Caco-2 (cell line): ENCODE data around the gene CTSS. TPM values are rescaled to one million over a fixed set of nuclear protein-coding genes. Genes with fewer than 3 reads are reported as not detected.
"Not testable (repeated sequence)": the region's sequence is repeated elsewhere in the genome, so short reads cannot be mapped to it uniquely, and the experiment has no call there.

Source experiments
- BruUV-seq: library from RNA; stranded (reverse); fragments of 400-500 nt; replicated peaks from 2 replicates; lab custom pipeline; 2021; lab: Mats Ljungman, UMichigan
- CTCF ChIA-PET: fragments of 300-600 bp; sonication (Branson Sonifier 250); formaldehyde crosslinking; loops from one replicate; lab custom pipeline; 2022; ENCODE audit warnings: antibody characterized with exemption; lab: Charles Lee
- POLR2A ChIA-PET: fragments of 300-600 bp; sonication (Branson Sonifier 250); formaldehyde crosslinking; loops from one replicate; lab custom pipeline; 2022; ENCODE audit warnings: antibody characterized with exemption; lab: Charles Lee
- DNase-seq, 2 experiments: peaks; one replicate each; pipeline versions ENCODE4 v3.0.0 to v3.0.0-alpha.2; 2020 to 2022
- H3K27me3 ChIP-seq: replicated peaks from 2 replicates; pipeline ENCODE4 v1.6.0; 2011; ENCODE audit warnings: low read length; ENCODE audit not compliant: control insufficient read depth, insufficient read depth
- H3K36me3 ChIP-seq: 2 replicates; pipeline ENCODE4 v1.5.1; 2011; ENCODE audit warnings: low read length; ENCODE audit not compliant: control insufficient read depth, insufficient read depth
- H3K4me1 ChIP-seq: fragments of 250-450 bp; sonication (Bioruptor Pico); 2 replicates; pipeline ENCODE4 v1.5.1; 2020; ENCODE audit warnings: mild to moderate bottlenecking
- H3K4me3 ChIP-seq: 2 replicates; pipeline ENCODE4 v1.5.1; 2011; ENCODE audit warnings: low read depth, mild to moderate bottlenecking, control low read depth, low read length
- H3K9me3 ChIP-seq: fragments of 250-450 bp; sonication (Bioruptor Pico); 2 replicates; pipeline ENCODE4 v1.5.1; 2020; ENCODE audit warnings: mild to moderate bottlenecking, moderate library complexity
- H3K27ac Mint-ChIP-seq: one replicate; pipeline ENCODE4 v1.8.0; 2022; ENCODE audit warnings: mixed read lengths; ENCODE audit not compliant: unreplicated experiment
- H3K27me3 Mint-ChIP-seq: one replicate; pipeline ENCODE4 v1.8.0; 2022; ENCODE audit warnings: mixed read lengths; ENCODE audit not compliant: insufficient read depth, unreplicated experiment
- H3K36me3 Mint-ChIP-seq: one replicate; pipeline ENCODE4 v1.8.0; 2022; ENCODE audit warnings: mild to moderate bottlenecking, mixed read lengths; ENCODE audit not compliant: insufficient read depth, unreplicated experiment
- H3K4me1 Mint-ChIP-seq: one replicate; pipeline ENCODE4 v1.8.0; 2022; ENCODE audit warnings: low read depth, mixed read lengths; ENCODE audit not compliant: unreplicated experiment
- H3K4me3 Mint-ChIP-seq: one replicate; pipeline ENCODE4 v1.8.0; 2022; ENCODE audit warnings: mild to moderate bottlenecking, moderate library complexity, mixed read lengths; ENCODE audit not compliant: unreplicated experiment
- H3K9me3 Mint-ChIP-seq: one replicate; pipeline ENCODE4 v1.8.0; 2022; ENCODE audit warnings: mixed read lengths; ENCODE audit not compliant: unreplicated experiment
- intact Hi-C: fragments of 100-400 bp; cut with micrococcal nuclease; formaldehyde crosslinking; loops from one replicate; pipeline ENCODE4 v1.10.0; 2022; ENCODE audit not compliant: unreplicated experiment
- total RNA-seq: library from RNA; stranded (reverse); gene quantifications from 2 replicates; pipeline ENCODE4 v1.2.3, GENCODE V29; 2022
- TF ChIP-seq, protein P1 (sequence below), 2 experiments: fragments of 200-600 bp in 1 of 2; IDR thresholded peaks; 1 replicate in 1 of 2; 2 replicates in 1 of 2; pipeline versions ENCODE4 v1.5.1 to v1.8.0; 2011 to 2022; ENCODE audit warnings: antibody characterized with exemption in 1 of 2, control low read depth in 1 of 2, inconsistent platforms in 1 of 2, low read depth in 1 of 2, low read length in 1 of 2, mild to moderate bottlenecking in 1 of 2, moderate library complexity in 1 of 2; ENCODE audit not compliant: insufficient read depth in 1 of 2, severe bottlenecking in 1 of 2, unreplicated experiment in 1 of 2

The CTSS gene
- total RNA-seq, 1 experiment from 2014 or later, result 0.84 TPM

DNA sequence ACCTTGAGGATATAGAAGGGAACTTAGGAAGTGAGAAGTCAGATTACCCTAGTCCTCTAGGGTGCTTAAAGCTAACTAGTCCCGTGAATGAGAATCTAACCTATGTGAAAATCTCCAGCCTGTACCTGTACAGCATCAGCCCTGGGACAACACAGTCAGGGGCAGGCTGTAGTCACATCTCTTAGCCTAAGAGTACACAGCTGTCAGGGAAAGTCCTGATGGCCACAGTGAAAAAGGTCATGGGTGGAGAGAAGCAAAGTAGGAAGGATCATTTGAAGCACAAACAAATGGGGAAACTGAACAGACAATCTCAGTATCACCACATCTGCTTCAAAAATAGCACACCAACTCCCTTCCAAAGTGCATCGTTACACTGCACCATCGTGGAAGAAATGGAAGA, 30.8 kb upstream of the CTSS start:
- H3K9me3 Mint-ChIP-seq, result no peaks in the 10 kb centered on the region
- CTCF ChIA-PET, result no interaction called here
- DNase-seq, result no peak

DNA sequence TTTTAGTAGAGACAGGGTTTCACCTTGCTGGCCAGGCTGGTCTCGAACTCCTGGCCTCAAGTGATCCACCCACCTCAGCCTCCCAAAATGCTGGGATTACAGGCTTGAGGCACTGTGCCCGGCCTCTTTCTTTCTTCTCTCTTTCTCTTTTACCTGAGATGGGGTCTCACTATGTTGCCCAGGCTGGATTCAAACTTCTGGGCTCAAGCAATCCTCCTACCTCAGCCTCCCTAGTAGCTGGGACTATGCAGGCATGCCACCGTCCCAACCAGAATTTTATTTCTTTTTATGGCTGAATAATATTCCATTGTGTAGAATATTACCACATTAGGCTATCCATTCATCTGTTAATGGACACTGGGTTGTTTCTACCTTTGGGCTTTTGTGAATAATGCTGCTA, 28.2 kb upstream of the CTSS start:
- H3K36me3 Mint-ChIP-seq, H3K27me3 Mint-ChIP-seq, H3K27me3 ChIP-seq, H3K4me3 Mint-ChIP-seq, H3K4me1 Mint-ChIP-seq, BruUV-seq, H3K36me3 ChIP-seq, H3K4me1 ChIP-seq, H3K27ac Mint-ChIP-seq, POLR2A ChIA-PET, intact Hi-C loops, CTCF ChIA-PET, H3K4me3 ChIP-seq, H3K9me3 Mint-ChIP-seq, H3K9me3 ChIP-seq, DNase-seq: not testable (repeated sequence)

More for the DNA sequence above, 30.8 kb upstream of the CTSS start:
- no peak overlapping the region for H3K4me3 Mint-ChIP-seq
- Histone ChIP-seq H3K36me3 (peaks cover 2% of the 10 kb centered on the region; the same call in 1 of the 2 replicates), H3K27me3 (no peaks in the 10 kb centered on the region), H3K4me3 (no peak overlapping the region), H3K4me1 (no peaks in the 10 kb centered on the region), H3K9me3 (no peaks in the 10 kb centered on the region)
- POLR2A ChIA-PET, result no interaction called here
- intact Hi-C loops, result no loop called here
- H3K36me3 Mint-ChIP-seq, result no peaks in the 10 kb centered on the region
- TF ChIP-seq, protein P1, sequence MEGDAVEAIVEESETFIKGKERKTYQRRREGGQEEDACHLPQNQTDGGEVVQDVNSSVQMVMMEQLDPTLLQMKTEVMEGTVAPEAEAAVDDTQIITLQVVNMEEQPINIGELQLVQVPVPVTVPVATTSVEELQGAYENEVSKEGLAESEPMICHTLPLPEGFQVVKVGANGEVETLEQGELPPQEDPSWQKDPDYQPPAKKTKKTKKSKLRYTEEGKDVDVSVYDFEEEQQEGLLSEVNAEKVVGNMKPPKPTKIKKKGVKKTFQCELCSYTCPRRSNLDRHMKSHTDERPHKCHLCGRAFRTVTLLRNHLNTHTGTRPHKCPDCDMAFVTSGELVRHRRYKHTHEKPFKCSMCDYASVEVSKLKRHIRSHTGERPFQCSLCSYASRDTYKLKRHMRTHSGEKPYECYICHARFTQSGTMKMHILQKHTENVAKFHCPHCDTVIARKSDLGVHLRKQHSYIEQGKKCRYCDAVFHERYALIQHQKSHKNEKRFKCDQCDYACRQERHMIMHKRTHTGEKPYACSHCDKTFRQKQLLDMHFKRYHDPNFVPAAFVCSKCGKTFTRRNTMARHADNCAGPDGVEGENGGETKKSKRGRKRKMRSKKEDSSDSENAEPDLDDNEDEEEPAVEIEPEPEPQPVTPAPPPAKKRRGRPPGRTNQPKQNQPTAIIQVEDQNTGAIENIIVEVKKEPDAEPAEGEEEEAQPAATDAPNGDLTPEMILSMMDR (IDR thresholded peaks at IDR 0.05; ENCODE audit: insufficient read depth in 1 of 2, low read depth in 1 of 2, low read length in 1 of 2, severe bottlenecking in 1 of 2, unreplicated experiment in 1 of 2), result no peak
- H3K27me3 Mint-ChIP-seq, result no peaks in the 10 kb centered on the region
- BruUV-seq, result no TSS peak
- no peak overlapping the region for H3K27ac Mint-ChIP-seq
- no peaks in the 10 kb centered on the region for H3K4me1 Mint-ChIP-seq

DNA sequence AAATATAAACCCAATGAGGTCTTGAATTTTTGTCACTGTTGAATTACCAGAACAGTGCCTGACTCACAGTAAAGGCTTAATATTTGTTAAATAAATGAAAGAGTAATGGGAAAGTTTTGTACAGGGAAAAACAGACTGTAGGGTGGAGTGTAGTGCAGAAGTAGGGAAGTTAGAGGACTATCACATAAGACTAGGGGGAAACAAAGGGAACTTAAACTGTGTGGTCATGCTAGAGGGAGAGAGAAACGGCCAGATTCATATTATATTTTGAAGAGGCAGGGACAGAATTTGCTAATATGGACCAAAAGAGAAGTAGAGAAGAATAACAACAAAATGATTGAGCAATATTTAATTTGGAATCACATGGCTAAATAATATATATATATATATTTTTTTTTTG, 27.6 kb upstream of the CTSS start:
- DNase-seq, result no peak
- TF ChIP-seq, protein P1 (IDR thresholded peaks at IDR 0.05; ENCODE audit: insufficient read depth in 1 of 2, low read depth in 1 of 2, low read length in 1 of 2, severe bottlenecking in 1 of 2, unreplicated experiment in 1 of 2), result no peak
- no peaks in the 10 kb centered on the region for H3K36me3 Mint-ChIP-seq
- Histone ChIP-seq H3K9me3 (no peaks in the 10 kb centered on the region), H3K27me3 (no peaks in the 10 kb centered on the region), H3K4me3 (no peak overlapping the region), H3K4me1 (no peaks in the 10 kb centered on the region), H3K36me3 (peaks cover 2% of the 10 kb centered on the region; the same call in 1 of the 2 replicates)
- no peaks in the 10 kb centered on the region for H3K9me3 Mint-ChIP-seq
- ChIA-PET POLR2A (no interaction called here), CTCF (no interaction called here)
- no peaks in the 10 kb centered on the region for H3K27me3 Mint-ChIP-seq
- H3K4me1 Mint-ChIP-seq, result peaks cover 6% of the 10 kb centered on the region
- BruUV-seq, result no TSS peak
- H3K4me3 Mint-ChIP-seq, result no peak overlapping the region
- intact Hi-C loops, result no loop called here
- H3K27ac Mint-ChIP-seq, result no peak overlapping the region

DNA sequence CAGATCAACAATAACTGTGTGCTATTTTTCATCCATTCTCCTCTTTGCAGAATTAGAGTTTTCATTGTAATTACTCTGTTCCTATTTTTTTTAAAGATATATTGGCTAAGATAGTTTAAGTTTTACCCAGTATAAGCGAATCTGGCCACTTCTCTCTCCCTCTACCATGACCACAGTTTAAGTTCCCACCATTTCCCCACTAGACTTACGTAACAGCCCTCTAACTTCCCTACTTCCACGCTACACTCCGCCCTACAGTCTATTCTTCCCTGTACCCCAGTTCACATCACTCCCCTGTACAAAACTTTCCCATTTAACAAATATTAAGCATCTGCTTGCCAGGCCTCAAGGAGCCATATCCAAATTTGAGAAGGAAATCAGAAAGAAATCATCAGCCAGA, 26.0 kb upstream of the CTSS start:
- Mint-ChIP-seq H3K27ac (no peak overlapping the region), H3K4me3 (no peak overlapping the region), H3K27me3 (no peaks in the 10 kb centered on the region), H3K4me1 (peaks cover 6% of the 10 kb centered on the region), H3K36me3 (no peaks in the 10 kb centered on the region), H3K9me3 (no peaks in the 10 kb centered on the region)
- no peaks in the 10 kb centered on the region for H3K4me1 ChIP-seq
- intact Hi-C loops, result no loop called here
- TF ChIP-seq, protein P1 (IDR thresholded peaks at IDR 0.05; ENCODE audit: insufficient read depth in 1 of 2, low read depth in 1 of 2, low read length in 1 of 2, severe bottlenecking in 1 of 2, unreplicated experiment in 1 of 2), result no peak
- H3K4me3 ChIP-seq, result no peak overlapping the region
- DNase-seq, result no peak
- BruUV-seq, result no TSS peak
- H3K36me3 ChIP-seq, result peaks cover 2% of the 10 kb centered on the region; the same call in 1 of the 2 replicates
- H3K27me3 ChIP-seq, result no peaks in the 10 kb centered on the region
- POLR2A ChIA-PET, result no interaction called here
- CTCF ChIA-PET, result no interaction called here
- no peaks in the 10 kb centered on the region for H3K9me3 ChIP-seq
